Measurements from ENCODE around the gene FADS3. TPM values are rescaled to one million over a fixed set of nuclear protein-coding genes. Genes with fewer than 3 reads are reported as not detected.

The FADS3 gene
- total and polyA plus RNA-seq, 2 experiments from 2014 or later = 44.4 to 73.5 TPM

DNA sequence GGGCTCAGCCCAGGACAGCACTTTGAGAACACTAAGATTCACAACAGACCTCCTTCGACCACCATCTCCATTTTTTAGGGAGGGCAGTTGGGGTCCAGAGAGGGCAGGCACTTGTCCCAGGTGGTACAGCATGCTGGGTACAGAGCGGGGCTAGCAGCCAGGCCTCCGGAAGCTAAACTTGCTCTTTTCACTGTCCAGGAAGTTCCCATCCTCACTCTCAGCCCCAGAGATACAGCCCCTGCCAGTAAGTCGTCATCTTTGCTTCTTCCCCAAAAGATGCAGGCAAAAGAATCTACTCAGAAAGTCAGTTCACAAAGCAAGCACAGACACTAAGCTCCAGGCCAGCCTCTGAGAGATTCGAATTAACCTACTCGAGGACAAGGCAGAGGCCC, 32.7 kb upstream of the FADS3 start (continued):
- TF ChIP-seq, protein P1, sequence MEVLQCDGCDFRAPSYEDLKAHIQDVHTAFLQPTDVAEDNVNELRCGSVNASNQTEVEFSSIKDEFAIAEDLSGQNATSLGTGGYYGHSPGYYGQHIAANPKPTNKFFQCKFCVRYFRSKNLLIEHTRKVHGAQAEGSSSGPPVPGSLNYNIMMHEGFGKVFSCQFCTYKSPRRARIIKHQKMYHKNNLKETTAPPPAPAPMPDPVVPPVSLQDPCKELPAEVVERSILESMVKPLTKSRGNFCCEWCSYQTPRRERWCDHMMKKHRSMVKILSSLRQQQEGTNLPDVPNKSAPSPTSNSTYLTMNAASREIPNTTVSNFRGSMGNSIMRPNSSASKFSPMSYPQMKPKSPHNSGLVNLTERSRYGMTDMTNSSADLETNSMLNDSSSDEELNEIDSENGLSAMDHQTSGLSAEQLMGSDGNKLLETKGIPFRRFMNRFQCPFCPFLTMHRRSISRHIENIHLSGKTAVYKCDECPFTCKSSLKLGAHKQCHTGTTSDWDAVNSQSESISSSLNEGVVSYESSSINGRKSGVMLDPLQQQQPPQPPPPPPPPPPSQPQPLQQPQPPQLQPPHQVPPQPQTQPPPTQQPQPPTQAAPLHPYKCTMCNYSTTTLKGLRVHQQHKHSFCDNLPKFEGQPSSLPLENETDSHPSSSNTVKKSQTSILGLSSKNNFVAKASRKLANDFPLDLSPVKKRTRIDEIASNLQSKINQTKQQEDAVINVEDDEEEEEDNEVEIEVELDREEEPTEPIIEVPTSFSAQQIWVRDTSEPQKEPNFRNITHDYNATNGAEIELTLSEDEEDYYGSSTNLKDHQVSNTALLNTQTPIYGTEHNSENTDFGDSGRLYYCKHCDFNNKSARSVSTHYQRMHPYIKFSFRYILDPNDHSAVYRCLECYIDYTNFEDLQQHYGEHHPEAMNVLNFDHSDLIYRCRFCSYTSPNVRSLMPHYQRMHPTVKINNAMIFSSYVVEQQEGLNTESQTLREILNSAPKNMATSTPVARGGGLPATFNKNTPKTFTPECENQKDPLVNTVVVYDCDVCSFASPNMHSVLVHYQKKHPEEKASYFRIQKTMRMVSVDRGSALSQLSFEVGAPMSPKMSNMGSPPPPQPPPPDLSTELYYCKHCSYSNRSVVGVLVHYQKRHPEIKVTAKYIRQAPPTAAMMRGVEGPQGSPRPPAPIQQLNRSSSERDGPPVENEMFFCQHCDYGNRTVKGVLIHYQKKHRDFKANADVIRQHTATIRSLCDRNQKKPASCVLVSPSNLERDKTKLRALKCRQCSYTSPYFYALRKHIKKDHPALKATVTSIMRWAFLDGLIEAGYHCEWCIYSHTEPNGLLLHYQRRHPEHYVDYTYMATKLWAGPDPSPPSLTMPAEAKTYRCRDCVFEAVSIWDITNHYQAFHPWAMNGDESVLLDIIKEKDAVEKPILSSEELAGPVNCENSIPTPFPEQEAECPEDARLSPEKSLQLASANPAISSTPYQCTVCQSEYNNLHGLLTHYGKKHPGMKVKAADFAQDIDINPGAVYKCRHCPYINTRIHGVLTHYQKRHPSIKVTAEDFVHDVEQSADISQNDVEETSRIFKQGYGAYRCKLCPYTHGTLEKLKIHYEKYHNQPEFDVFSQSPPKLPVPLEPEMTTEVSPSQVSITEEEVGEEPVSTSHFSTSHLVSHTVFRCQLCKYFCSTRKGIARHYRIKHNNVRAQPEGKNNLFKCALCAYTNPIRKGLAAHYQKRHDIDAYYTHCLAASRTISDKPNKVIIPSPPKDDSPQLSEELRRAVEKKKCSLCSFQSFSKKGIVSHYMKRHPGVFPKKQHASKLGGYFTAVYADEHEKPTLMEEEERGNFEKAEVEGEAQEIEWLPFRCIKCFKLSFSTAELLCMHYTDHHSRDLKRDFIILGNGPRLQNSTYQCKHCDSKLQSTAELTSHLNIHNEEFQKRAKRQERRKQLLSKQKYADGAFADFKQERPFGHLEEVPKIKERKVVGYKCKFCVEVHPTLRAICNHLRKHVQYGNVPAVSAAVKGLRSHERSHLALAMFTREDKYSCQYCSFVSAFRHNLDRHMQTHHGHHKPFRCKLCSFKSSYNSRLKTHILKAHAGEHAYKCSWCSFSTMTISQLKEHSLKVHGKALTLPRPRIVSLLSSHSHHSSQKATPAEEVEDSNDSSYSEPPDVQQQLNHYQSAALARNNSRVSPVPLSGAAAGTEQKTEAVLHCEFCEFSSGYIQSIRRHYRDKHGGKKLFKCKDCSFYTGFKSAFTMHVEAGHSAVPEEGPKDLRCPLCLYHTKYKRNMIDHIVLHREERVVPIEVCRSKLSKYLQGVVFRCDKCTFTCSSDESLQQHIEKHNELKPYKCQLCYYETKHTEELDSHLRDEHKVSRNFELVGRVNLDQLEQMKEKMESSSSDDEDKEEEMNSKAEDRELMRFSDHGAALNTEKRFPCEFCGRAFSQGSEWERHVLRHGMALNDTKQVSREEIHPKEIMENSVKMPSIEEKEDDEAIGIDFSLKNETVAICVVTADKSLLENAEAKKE (CRISPR knock-in tag; IDR thresholded peaks at IDR 0.05) = no peak
- TF ChIP-seq JUNB (IDR thresholded peaks at IDR 0.05; ENCODE audit: unreplicated experiment) = no peak
- TF ChIP-seq ZNF114 (CRISPR knock-in tag; IDR thresholded peaks at IDR 0.05) = no peak
- TF ChIP-seq CTCF (conservative IDR thresholded peaks at IDR 0.05; ENCODE audit: low read depth in 2 of 2) = no peak
- no peak for TF ChIP-seq EZH2 (IDR thresholded peaks at IDR 0.05; ENCODE audit: low read depth, unreplicated experiment)
- no peak for TF ChIP-seq NANOG (IDR thresholded peaks at IDR 0.05; ENCODE audit: borderline replicate concordance)
- TF ChIP-seq, protein P2, sequence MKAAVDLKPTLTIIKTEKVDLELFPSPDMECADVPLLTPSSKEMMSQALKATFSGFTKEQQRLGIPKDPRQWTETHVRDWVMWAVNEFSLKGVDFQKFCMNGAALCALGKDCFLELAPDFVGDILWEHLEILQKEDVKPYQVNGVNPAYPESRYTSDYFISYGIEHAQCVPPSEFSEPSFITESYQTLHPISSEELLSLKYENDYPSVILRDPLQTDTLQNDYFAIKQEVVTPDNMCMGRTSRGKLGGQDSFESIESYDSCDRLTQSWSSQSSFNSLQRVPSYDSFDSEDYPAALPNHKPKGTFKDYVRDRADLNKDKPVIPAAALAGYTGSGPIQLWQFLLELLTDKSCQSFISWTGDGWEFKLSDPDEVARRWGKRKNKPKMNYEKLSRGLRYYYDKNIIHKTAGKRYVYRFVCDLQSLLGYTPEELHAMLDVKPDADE (IDR thresholded peaks at IDR 0.05) = no peak
- TF ChIP-seq POLR2AphosphoS5 (IDR thresholded peaks at IDR 0.05; ENCODE audit: low read depth) = no peak
